GM23248 (cell line): ENCODE results near the gene DPF1. TPM values are rescaled to one million over a fixed set of nuclear protein-coding genes. Genes with fewer than 3 reads are reported as not detected.
"Not testable (repeated sequence)": the region's sequence is repeated elsewhere in the genome, so short reads cannot be mapped to it uniquely, and the experiment has no call there.

Experiments
- DNase-seq: peaks from one replicate; pipeline ENCODE4 v3.0.0-alpha.2; 2015
- H2AFZ ChIP-seq: fragments of 200-600 bp; sonication (generic); 2 replicates; pipeline ENCODE4 v1.6.1; 2016; ENCODE audit warnings: antibody characterized with exemption
- H3F3A ChIP-seq: fragments of 200-600 bp; sonication (generic); 2 replicates; pipeline ENCODE4 v1.6.1; 2016; ENCODE audit warnings: mild to moderate bottlenecking, antibody characterized with exemption, mixed run types; ENCODE audit not compliant: insufficient read depth
- H3K27ac ChIP-seq: fragments of 200-600 bp; sonication (generic); 2 replicates; pipeline ENCODE4 v1.5.1; 2016; ENCODE audit warnings: mild to moderate bottlenecking
- H3K27me3 ChIP-seq: fragments of 200-600 bp; sonication (generic); replicated peaks from 2 replicates; pipeline ENCODE4 v1.6.1; 2016; ENCODE audit warnings: mild to moderate bottlenecking; ENCODE audit not compliant: insufficient read depth
- H3K36me3 ChIP-seq: fragments of 200-600 bp; sonication (generic); 2 replicates; pipeline ENCODE4 v1.6.1; 2016; ENCODE audit warnings: low read depth, mild to moderate bottlenecking
- H3K4me1 ChIP-seq: fragments of 200-600 bp; sonication (generic); 2 replicates; pipeline ENCODE4 v1.6.1; 2016; ENCODE audit warnings: mild to moderate bottlenecking; ENCODE audit not compliant: insufficient read depth
- H3K4me2 ChIP-seq: fragments of 200-600 bp; sonication (generic); one replicate; pipeline ENCODE4 v1.6.1; 2016; ENCODE audit warnings: mild to moderate bottlenecking; ENCODE audit not compliant: unreplicated experiment
- H3K4me3 ChIP-seq: fragments of 200-600 bp; sonication (generic); 2 replicates; pipeline ENCODE4 v1.5.1; 2016; ENCODE audit warnings: mild to moderate bottlenecking
- H3K79me2 ChIP-seq: fragments of 200-600 bp; sonication (generic); 2 replicates; pipeline ENCODE4 v1.6.1; 2016; ENCODE audit warnings: mild to moderate bottlenecking; ENCODE audit not compliant: insufficient read depth
- H3K9ac ChIP-seq: fragments of 200-600 bp; sonication (generic); 2 replicates; pipeline ENCODE4 v1.6.1; 2016; ENCODE audit warnings: mild to moderate bottlenecking
- H3K9me2 ChIP-seq: fragments of 200-600 bp; sonication (generic); 2 replicates; pipeline ENCODE4 v1.6.1; 2016; ENCODE audit warnings: mixed run types, mild to moderate bottlenecking, moderate library complexity; ENCODE audit not compliant: insufficient read depth
- H3K9me3 ChIP-seq: fragments of 200-600 bp; sonication (generic); one replicate; pipeline ENCODE4 v1.6.1; 2017; ENCODE audit warnings: low read depth
- H4K20me1 ChIP-seq: fragments of 200-600 bp; sonication (generic); 2 replicates; pipeline ENCODE4 v1.6.0; 2016; ENCODE audit not compliant: insufficient read depth
- EZH2 ChIP-seq: fragments of 200-600 bp; sonication (generic); IDR thresholded peaks from 2 replicates; pipeline ENCODE4 v1.6.1; 2018; ENCODE audit warnings: antibody characterized with exemption, mild to moderate bottlenecking; ENCODE audit not compliant: insufficient read depth, poor library complexity, severe bottlenecking
- EZH2phosphoT487 ChIP-seq: fragments of 200-600 bp; sonication (generic); IDR thresholded peaks from 2 replicates; pipeline ENCODE4 v1.6.1; 2018; ENCODE audit warnings: antibody characterized with exemption, moderate library complexity, mild to moderate bottlenecking, low read depth; ENCODE audit not compliant: insufficient read depth
- WGBS, 2 experiments: methylation state at CpG; one replicate each; pipeline ENCODE4 v1.1.6; 2015 to 2017; ENCODE audit warnings: low lambda C conversion rate in 2 of 2, low coverage in 1 of 2; ENCODE audit errors: missing lambda C conversion rate in 2 of 2; 5-methylcytosine and 5-hydroxymethylcytosine counted together
- in situ Hi-C: fragments of 300-500 bp; cut with MboI; formaldehyde crosslinking; loops from 2 replicates; pipeline ENCODE4 v1.15.0; 2020
- polyA plus RNA-seq: library from polyadenylated mRNA; unstranded; fragments of >200 nt; fragmentation: Nextera tagmentation; extraction: Ambion mirVana; gene quantifications from 2 replicates; pipeline ENCODE4 v1.2.1, GENCODE V29; 2016
- total RNA-seq: library from RNA; depleted of rRNA; stranded (reverse); fragments of >200 nt; shearing (Covaris generic); gene quantifications from 2 replicates; pipeline ENCODE4 v1.2.3, GENCODE V29; 2014

DPF1 gene
- total and polyA plus RNA-seq, 2 experiments from 2014 or later: 1.5 to 5.2 TPM

- Histone ChIP-seq H3K4me2 (no peak overlapping the region), H3K27ac (no peak overlapping the region), H3K36me3 (no peaks in the 10 kb centered on the region), H3K9ac (no peak overlapping the region), H3K4me1 (no peaks in the 10 kb centered on the region), H3K27me3 (no peaks in the 10 kb centered on the region), H2AFZ (no peak overlapping the region), H4K20me1 (no peaks in the 10 kb centered on the region), H3F3A (no peaks in the 10 kb centered on the region), H3K9me2 (no peaks in the 10 kb centered on the region), H3K4me3 (no peak overlapping the region), H3K9me3 (no peaks in the 10 kb centered on the region), H3K79me2 (no peaks in the 10 kb centered on the region)
- in situ Hi-C loops: loop anchor here (10.0 kb wide), 1 partner anchor 345 kb away; no protein-coding TSS in a partner anchor
- 62% methylated on average over 8 of the region's 8 CpGs for WGBS, 2 experiments
- no peak for TF ChIP-seq EZH2phosphoT487
- TF ChIP-seq EZH2: no peak
- DNase-seq: no peak
These were observed 15.8 kb upstream of the DPF1 start for GRCh38 chr19:38239816-38240215.

- WGBS, 2 experiments: 64 to 68% methylated on average over 4 of the region's 4 CpGs
- Histone ChIP-seq H2AFZ (no peak overlapping the region), H3K4me1 (no peaks in the 10 kb centered on the region), H3K4me2 (no peak overlapping the region), H3K79me2 (no peaks in the 10 kb centered on the region), H3K9ac (no peak overlapping the region), H4K20me1 (no peaks in the 10 kb centered on the region), H3K4me3 (no peak overlapping the region), H3K36me3 (no peaks in the 10 kb centered on the region), H3K9me3 (no peaks in the 10 kb centered on the region), H3K27ac (no peak overlapping the region), H3F3A (peaks cover 6% of the 10 kb centered on the region; the same call in 1 of the 2 replicates), H3K27me3 (no peaks in the 10 kb centered on the region), H3K9me2 (no peaks in the 10 kb centered on the region)
- DNase-seq: peak; percentile 36
- TF ChIP-seq EZH2 (no peak), EZH2phosphoT487 (no peak)
- in situ Hi-C loops: loop anchor here (10.0 kb wide), 1 partner anchor 340 kb away; no protein-coding TSS in a partner anchor
These were observed 10.6 kb upstream of the DPF1 start for GRCh38 chr19:38234615-38235014.

- Histone ChIP-seq H3K4me2 (no peak overlapping the region), H3K4me1 (no peaks in the 10 kb centered on the region), H3F3A (peaks cover 6% of the 10 kb centered on the region; the same call in 1 of the 2 replicates), H3K9me2 (no peaks in the 10 kb centered on the region), H4K20me1 (no peaks in the 10 kb centered on the region), H3K79me2 (no peaks in the 10 kb centered on the region), H3K27me3 (no peaks in the 10 kb centered on the region), H3K4me3 (no peak overlapping the region), H3K27ac (no peak overlapping the region), H3K9ac (no peak overlapping the region), H3K9me3 (no peaks in the 10 kb centered on the region), H3K36me3 (no peaks in the 10 kb centered on the region), H2AFZ (peak overlapping the region; percentile 76)
- 24 to 29% methylated on average over 7 of the region's 7 CpGs for WGBS, 2 experiments
- peak; percentile 77 for DNase-seq
- TF ChIP-seq EZH2phosphoT487 (no peak), EZH2 (no peak)
- in situ Hi-C loops: loop anchor here (10.0 kb wide), 1 partner anchor 339 kb away; no protein-coding TSS in a partner anchor
These were observed 9.8 kb upstream of the DPF1 start for GRCh38 chr19:38233740-38234251.

GRCh38 chr19:38231918-38232317, 7.9 kb upstream of the DPF1 start:
- Histone ChIP-seq H3K9ac (no peak overlapping the region), H3K4me1 (no peaks in the 10 kb centered on the region), H3K4me2 (no peak overlapping the region), H3K27me3 (no peaks in the 10 kb centered on the region), H3K27ac (no peak overlapping the region), H3K36me3 (no peaks in the 10 kb centered on the region), H3K4me3 (no peak overlapping the region), H3F3A (peaks cover 6% of the 10 kb centered on the region; the same call in 1 of the 2 replicates), H3K9me2 (no peaks in the 10 kb centered on the region), H2AFZ (no peak overlapping the region), H3K79me2 (no peaks in the 10 kb centered on the region), H3K9me3 (no peaks in the 10 kb centered on the region), H4K20me1 (no peaks in the 10 kb centered on the region)
- TF ChIP-seq EZH2phosphoT487: no peak
- no peak for TF ChIP-seq EZH2
- DNase-seq: no peak
- WGBS, 2 experiments: 51 to 61% methylated on average over 7 of the region's 7 CpGs
- in situ Hi-C loops: loop anchor here (10.0 kb wide), 1 partner anchor 337 kb away; no protein-coding TSS in a partner anchor

GRCh38 chr19:38230506-38231133, 6.6 kb upstream of the DPF1 start:
- H3K27ac ChIP-seq, H3K9me2 ChIP-seq, H3K9ac ChIP-seq, H4K20me1 ChIP-seq, H3K79me2 ChIP-seq, H3K4me2 ChIP-seq, H3K9me3 ChIP-seq, H3K4me1 ChIP-seq, H3F3A ChIP-seq, H3K4me3 ChIP-seq, H2AFZ ChIP-seq, DNase-seq, H3K27me3 ChIP-seq, H3K36me3 ChIP-seq: not testable (repeated sequence)
- 56 to 66% methylated on average over 3 of the region's 3 CpGs for WGBS, 2 experiments
- in situ Hi-C loops: loop anchor here (10.0 kb wide), 1 partner anchor 336 kb away; no protein-coding TSS in a partner anchor
